GM19193 (cell line): Measurements from ENCODE around the gene ALDH18A1.

Source experiments
- POLR2A ChIP-seq: IDR thresholded peaks from 4 replicates; pipeline ENCODE4 v1.6.1; 2011; ENCODE audit not compliant: insufficient read depth, insufficient read length; ENCODE audit errors: extremely low read depth

Gene ALDH18A1

DNA sequence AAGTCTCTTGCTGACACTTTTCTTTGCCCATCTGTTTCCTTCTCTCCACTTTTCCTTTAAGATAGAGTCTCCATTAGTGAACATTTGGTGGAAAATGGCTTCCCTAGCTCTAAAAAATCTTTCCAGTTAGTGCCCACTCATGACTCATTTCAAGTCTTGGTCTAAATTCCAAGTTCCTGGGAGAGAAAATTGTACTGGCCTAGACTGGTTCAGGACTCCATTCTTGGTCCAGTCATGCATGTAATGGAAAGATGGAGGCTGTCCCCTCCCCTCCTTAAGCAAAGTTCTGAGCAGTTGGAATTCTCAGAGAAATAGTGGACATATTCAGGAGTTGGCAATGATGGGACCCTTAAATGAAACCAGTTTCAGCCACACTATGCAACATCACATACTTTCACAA is 3.8 kb upstream of the ALDH18A1 start:
- TF ChIP-seq POLR2A: no peak

DNA sequence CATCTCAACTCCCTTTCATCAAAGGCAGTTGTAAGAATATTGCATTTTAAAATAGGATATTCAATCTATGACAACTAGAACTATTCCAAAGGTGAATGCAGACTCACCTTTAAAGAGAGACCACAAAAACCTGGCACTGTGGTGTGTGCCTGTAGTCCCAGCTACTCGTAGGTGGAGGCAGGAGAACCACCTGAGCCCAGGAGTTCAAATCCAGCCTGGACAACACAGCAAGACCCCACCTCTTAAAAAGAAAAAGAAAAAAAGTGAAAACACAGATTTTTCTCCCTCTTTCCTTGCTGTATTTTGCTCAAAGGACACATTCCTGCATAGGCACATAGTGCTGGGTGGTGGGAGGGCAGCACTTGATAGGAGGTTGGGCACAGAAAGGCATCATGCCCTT is 739 bp upstream of the ALDH18A1 start:
- no peak for TF ChIP-seq POLR2A

DNA sequence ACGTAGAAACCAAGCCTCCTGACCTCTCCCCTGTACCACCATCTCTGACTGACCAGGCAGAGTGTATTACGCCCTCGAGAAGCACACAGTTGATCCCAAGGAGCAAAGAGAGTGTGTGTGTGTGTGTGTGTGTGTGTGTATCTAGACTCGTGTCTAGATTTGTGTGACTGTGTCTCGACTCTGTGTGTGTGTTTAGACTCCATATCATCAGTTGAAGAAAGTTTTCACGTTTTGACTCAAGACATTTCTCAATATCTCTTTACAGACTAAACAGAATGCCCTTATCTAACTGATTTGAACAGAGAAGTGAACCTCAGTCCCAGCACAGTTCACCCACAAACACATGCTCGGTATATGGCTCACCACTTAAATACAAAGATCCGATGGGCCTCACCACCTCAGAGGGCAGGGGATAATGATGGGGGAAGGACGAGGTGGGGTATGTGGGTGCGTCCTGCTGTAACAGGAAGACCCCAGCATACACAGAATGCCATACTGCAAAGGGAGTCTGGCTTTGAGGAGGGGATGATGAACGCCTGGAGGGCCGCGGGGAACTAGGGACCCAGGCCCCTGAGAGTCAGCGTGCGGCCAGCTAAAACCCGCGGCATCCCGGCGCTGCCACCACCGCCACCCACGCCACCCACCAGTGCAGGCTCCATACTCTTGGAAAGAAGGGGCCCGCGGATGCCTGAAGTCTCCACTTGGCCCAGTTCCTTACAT is 780 bp downstream of the ALDH18A1 start:
- no peak for TF ChIP-seq POLR2A

DNA sequence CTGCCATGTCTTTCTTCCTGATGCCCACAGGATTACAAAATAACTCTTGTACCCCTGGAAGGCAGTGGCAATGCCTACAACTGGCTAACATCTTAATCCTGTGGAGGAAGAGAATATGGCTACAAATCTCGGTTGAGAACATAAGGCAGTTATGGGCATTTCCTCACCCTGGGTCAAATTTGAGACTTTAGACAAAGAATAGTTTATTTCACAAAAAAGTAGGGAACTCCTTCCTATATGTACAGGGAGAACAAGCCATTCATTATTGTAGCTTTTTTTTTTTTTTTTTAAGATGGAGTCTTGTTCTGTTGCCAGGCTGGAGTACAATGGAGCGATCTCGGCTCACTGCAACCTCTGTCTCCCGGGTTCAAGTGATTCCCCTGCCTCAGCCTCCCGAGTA is 2.6 kb downstream of the ALDH18A1 start:
- TF ChIP-seq POLR2A: no peak

DNA sequence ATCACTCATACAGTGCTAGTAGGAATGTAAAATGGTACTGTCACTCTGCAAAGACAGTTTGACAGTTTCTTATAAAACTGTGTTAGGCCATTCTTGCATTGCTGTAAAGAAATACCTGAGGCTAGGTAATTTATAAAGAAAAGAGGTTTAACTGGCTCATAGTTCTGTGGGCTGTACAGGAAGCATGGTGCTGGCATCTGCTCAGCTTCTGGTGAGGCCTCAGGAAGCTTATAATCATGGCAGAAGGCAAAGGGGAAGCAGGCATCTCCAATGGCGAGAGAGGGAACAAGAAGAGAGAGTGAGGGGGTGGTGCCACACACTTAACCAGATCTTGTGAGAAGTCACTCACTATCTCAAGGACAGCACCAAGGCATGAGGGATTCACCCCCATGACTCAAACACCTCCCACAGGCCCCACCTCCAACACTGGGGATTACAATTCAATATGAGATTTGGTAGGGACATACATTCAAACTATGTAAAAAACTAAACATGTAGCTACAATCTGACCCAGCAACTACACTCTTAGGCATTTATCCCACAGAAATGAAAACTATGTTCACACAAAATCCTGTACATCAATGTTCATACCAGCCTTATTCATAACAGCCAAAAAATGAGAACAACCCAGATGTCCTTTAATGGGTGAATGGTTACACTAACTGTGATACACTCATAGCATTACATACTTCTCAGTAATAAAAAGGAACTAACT is 5.0 kb downstream of the ALDH18A1 start:
- TF ChIP-seq POLR2A: no peak

DNA sequence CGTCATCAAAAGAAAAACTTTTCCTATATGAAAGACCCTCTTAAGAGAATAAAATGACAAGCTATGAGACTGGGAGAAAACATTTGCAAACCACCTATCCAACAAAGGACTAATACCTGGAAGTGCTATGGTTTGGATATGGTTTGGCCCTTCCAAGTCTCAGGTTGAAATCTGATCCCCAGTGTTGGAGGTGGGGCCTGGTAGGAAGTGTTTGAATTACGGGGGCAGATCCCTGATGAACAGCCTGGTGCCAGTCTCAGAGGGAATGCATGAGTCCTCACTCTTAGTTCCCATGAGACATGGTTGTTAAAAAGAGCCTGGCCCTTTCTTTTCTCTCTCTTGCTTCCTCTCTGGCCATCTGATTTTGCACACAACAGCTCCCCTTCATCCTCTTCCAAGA is 6.3 kb downstream of the ALDH18A1 start:
- TF ChIP-seq POLR2A: no peak

DNA sequence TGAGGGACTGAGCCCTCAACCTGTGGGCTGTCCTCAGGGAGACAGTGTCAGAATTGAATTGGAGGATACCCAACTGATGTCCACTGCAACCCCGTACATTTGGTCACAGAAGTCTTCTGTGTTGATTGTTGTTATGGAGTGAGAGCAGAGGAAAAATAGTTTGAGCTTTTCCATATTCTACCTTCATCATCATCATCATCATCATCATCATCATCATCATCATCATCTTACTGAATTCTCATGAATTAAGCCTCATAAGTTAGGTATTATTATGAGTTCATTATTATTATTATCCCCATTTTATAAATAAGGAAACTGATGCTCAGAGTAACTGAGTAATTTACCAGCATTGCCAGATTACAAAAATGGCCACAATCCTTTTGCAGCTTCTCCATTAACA is 8.4 kb downstream of the ALDH18A1 start:
- no peak for TF ChIP-seq POLR2A

DNA sequence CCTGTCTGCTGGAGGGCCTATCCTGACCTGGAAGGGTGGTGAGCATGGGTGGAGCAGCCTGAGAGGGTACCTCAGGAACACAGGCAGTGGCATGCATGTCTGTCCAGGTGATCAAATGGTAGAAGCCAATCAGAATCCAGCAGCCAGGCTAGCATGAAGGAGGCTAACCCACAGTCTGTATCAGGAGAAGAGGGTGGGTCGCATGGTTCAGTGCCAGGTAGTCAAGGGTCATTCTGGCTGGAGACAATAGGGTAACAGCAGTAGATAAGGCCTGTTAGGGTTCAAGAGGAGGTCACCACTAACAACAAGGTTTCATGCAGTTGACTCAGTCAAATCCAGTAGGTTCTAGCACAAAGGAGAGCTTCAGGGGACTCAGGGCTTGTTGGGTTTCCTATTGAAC is 10.4 kb downstream of the ALDH18A1 start:
- TF ChIP-seq POLR2A: no peak

DNA sequence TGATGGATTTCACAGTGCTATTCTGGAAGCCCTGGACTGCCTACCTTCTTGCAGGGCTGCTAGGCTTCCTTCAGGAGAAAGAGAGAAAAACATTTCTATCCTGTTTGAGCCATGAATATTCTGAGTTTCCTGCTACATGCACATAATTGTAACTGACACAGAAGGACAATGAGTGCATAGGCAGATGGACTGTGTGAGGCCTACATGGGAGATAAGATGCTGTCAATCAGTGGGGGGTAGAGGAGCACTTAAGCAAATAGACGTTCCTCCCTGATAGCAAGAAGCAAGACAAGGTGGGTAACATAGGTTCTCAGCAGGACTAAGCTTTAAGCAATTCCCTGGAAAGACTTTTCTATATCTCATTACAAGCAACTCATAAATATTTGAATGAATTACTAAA is 11.6 kb downstream of the ALDH18A1 start:
- no peak for TF ChIP-seq POLR2A

DNA sequence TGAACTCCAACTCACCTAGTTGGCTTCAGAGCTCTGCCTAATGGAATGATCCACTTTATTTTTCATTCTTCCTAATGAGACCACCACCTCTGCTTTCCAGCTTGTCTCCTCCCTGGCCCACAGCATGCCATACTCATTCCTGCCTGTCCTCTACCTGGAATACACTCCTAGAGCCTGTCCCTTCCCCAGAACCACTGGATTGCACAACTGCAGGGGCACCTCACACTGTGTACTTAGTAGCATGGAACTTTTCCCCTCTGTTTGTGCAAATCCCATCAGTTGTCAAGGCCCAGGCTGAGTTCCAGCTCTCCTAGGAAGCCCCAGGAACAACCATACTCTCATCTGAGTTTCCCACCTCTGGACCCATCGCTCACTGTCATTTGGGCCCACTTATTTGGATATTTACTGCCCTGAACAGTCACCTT is 15.6 kb downstream of the ALDH18A1 start:
- no peak for TF ChIP-seq POLR2A

DNA sequence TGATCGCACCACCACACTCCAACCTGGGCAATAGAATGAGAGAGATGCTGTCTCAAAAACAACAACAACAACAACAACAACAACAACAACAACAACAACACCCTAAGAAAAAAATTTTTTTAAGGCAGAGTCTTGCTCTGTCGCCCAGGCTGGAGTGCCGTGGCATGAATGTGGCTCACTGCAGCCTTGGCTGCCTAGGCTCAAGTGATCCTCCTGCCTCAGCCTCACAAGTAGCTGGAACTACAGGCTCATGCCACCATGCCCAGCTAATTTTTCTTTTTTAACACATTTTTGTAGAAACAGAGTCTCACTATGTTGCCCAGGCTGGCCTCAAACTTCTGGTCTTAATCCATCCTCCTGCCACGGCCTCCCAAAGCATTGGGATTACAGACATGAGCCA is 18.6 kb downstream of the ALDH18A1 start:
- TF ChIP-seq POLR2A: no peak

DNA sequence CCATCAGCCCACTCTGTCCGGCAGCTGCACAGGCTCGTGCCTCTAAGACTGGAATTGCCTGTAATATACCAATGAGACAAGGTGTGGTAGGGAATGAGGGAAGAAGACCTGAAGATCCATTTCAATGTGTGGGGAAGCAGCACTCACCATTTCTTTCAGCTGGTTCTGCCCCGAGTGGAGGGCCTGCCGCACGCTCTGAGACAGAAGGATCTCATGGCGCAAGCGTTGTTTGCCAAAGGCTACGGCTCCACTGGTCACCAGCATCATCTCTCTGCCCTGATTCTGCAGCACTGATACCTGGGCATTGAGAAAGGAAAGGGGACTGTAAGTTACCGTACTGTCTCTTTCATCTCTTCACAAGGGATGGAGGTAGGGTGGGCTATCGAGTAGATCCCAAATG is 19.4 kb downstream of the ALDH18A1 start:
- TF ChIP-seq POLR2A: no peak

DNA sequence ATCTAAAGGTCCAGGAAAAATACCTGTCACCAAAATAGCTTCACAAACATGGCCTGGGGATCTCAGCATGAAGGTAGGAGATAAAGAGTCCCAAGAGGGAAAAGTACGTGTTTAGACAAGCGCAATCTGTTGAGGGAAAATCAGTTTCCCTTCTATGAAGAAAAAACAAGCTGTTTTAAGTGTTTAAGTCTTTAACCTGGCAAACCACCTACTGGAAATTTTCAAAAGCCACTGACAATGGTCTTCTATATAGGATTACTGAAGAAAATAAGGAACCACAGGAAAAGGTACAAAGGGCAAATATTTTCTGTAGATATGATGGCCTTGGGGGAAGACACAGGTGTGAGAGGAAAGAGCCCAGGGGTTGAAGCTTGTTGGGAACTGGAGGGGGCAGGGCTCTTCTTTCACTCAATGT is 21.2 kb downstream of the ALDH18A1 start:
- TF ChIP-seq POLR2A: no peak

DNA sequence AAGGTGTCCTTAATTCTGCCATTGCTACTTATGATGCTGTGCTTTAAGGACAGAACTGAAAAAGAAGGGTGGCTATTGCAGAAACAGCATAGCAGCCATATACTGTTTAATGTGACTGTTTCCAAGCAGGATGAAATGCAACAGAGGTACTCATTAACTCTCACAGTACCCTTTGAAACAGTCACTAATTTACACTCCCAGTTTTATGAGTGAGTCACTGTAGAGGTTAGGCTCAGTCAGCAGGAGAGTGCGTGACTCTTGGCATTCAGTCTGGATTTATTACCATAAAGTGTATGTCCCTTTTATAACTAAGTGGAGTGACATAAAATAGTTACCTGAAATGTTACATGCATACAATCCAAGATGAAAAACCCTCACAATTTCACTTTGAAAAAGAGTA is 27.7 kb downstream of the ALDH18A1 start:
- no peak for TF ChIP-seq POLR2A

DNA sequence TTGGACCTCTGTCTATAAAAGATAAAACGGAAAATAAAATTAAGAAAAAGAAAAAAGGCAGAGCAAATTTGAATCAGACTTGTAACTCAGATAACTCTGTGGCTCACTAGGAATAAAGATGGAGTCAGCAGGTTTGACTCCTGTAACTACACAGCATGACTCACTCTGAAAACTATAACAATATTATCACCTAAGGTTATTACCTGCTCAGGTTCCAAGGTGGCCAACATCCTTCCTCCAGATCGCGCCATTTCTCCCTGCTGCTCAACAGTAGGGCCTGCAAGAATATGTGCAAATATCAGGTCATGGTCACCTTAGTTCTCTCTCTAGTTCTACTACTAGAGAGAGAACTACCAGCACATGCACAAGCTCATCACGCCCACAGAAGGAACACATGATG is 30.0 kb downstream of the ALDH18A1 start:
- TF ChIP-seq POLR2A: no peak

DNA sequence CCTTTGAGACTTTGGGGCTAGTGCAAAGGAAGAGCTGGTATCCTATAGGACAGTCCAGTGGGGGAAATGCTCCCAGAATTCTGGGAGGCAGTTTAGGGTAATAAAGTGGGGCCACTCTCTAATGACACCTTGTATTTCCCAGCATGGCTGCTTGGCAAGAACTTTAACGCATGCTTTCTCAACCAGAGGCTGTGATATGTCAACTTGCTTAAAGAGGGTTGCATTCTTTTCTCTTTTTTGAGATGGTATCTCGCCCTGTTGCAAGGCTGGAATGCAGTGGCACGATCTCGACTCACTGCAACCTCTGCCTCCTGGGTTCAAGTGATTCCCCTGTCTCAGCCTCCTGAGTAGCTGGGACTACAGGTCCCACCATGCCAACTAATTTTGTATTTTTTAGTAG is 38.4 kb downstream of the ALDH18A1 start:
- TF ChIP-seq POLR2A: no peak

DNA sequence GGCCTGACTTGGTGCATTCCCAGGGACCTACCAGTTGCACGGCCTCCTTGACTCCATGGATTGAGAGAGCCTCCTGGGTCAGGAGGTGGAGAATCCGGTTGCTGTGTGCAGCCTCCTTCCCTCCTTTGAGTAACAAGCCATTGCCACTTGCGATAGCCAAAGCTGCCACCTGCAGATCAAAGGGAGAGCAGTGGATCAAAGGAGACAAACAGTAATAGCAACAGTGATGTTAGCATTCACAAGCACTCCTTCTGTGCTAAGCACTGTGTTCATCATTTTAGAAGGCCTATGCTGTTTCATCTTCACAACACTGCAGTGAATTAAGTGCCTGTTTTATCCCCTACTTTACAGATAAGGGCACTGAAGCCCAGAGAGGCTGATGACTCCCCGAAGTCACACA is 40.1 kb downstream of the ALDH18A1 start:
- no peak for TF ChIP-seq POLR2A

DNA sequence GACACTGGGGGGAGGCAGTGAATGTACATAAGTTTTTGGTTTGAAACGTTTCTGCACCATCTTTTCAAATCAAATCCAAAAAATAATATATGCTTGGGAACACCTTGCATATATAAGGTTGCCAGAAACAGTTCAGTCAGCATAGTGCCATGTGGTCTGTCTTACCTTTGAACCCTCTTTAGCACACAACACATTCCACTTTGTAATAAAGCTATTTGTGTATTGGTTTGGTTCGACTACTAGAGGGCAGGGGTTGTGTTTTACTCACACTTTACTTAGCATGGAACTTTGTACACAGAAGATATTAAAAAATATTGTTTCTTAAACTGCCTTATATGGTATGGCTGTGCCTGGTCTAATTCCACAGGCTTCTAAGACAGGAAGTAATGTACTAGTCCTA is 43.2 kb downstream of the ALDH18A1 start:
- no peak for TF ChIP-seq POLR2A

DNA sequence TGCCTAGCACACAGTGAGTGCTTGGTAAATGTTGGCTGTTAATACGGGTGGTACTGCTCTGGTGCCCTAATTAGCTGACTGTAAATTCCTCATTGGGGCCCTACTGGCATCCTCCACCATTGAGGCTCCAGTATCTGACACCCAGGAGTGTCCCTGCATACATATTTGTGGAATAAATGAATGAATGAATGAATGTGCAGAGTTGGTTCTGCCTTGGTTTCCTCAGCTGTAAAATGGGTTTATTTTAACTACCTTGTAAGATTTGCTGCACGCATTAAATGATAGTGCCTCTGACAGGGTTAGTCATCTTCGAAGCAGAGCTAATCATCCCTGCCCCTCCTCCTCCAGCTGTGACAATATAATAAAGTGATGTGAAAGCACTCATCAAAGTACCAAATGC is 45.8 kb downstream of the ALDH18A1 start:
- no peak for TF ChIP-seq POLR2A
